Right atrium auricular region (tissue), 2 donors: ENCODE results near the gene SNN. TPM values are rescaled to one million over a fixed set of nuclear protein-coding genes. Genes with fewer than 3 reads are reported as not detected.

ENCODE experiments used
- DNase-seq: peaks from one replicate; pipeline ENCODE4 v3.0.0-alpha.2; 2019; ENCODE audit warnings: low spot score
- H3K27ac ChIP-seq, 2 donors: fragments of 200-600 bp; sonication (generic); 1 replicate in 1 of 2; 2 replicates in 1 of 2; pipeline ENCODE4 v1.5.1; 2016 to 2019
- H3K27me3 ChIP-seq, 2 donors: fragments of 200-600 bp; sonication (generic); one replicate each; pipeline versions ENCODE4 v1.5.1 to v1.6.0; 2017 to 2019
- H3K36me3 ChIP-seq: fragments of 200-600 bp; sonication (generic); one replicate; pipeline ENCODE4 v1.5.1; 2016
- H3K4me1 ChIP-seq, 2 donors: fragments of 200-600 bp; sonication (generic); one replicate each; pipeline versions ENCODE4 v1.5.1 to v1.6.0; 2017 to 2019
- H3K4me3 ChIP-seq, 2 donors: fragments of 200-600 bp; sonication (generic); 1 replicate in 1 of 2; 2 replicates in 1 of 2; pipeline ENCODE4 v1.5.1; 2017 to 2019; ENCODE audit warnings: mild to moderate bottlenecking in 1 of 2, moderate library complexity in 1 of 2
- H3K9me3 ChIP-seq, 2 donors: fragments of 200-600 bp; sonication (generic); one replicate each; pipeline ENCODE4 v1.5.1; 2019
- total RNA-seq, 2 donors: library from RNA; depleted of rRNA; stranded (reverse); fragments of >200 nt; gene quantifications; one replicate each; pipeline ENCODE4 v1.1.0, GENCODE V29; 2016
- TF ChIP-seq, protein P1 (sequence below), 2 donors: fragments of 200-600 bp; sonication (generic); IDR thresholded peaks; one replicate each; pipeline ENCODE4 v1.5.1; 2019; ENCODE audit warnings: antibody characterized with exemption in 2 of 2

The SNN gene
- total RNA-seq, 2 donors from 2014 or later, result 18.9 to 20.0 TPM

DNA sequence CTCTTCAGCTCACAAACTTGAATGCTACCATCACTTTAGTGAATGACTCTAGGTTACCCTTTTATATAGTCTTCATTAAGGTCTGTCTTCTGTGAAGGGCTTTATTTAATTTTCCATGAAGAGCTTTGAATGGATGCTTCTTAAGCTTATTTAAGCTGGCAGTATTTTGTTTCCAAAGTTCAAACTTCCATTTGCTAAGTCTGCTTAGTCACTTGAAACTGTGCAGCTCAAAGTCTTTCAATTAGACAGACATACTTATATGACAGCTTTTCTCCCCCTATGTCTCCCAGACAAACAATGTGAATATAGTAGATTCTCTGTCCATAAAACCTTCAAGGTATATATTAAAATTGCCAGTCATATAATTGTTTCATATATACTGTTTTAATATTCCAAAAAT is 50.9 kb downstream of the SNN start:
- H3K27me3 ChIP-seq, result no peaks in the 10 kb centered on the region
- H3K9me3 ChIP-seq, result no peaks in the 10 kb centered on the region
- H3K4me3 ChIP-seq, result no peak overlapping the region
- TF ChIP-seq, protein P1, sequence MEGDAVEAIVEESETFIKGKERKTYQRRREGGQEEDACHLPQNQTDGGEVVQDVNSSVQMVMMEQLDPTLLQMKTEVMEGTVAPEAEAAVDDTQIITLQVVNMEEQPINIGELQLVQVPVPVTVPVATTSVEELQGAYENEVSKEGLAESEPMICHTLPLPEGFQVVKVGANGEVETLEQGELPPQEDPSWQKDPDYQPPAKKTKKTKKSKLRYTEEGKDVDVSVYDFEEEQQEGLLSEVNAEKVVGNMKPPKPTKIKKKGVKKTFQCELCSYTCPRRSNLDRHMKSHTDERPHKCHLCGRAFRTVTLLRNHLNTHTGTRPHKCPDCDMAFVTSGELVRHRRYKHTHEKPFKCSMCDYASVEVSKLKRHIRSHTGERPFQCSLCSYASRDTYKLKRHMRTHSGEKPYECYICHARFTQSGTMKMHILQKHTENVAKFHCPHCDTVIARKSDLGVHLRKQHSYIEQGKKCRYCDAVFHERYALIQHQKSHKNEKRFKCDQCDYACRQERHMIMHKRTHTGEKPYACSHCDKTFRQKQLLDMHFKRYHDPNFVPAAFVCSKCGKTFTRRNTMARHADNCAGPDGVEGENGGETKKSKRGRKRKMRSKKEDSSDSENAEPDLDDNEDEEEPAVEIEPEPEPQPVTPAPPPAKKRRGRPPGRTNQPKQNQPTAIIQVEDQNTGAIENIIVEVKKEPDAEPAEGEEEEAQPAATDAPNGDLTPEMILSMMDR (IDR thresholded peaks at IDR 0.05), result no peak
- H3K27ac ChIP-seq, result no peak overlapping the region
- H3K36me3 ChIP-seq, result peaks cover 33% of the 10 kb centered on the region
- H3K4me1 ChIP-seq, result no peaks in the 10 kb centered on the region
- DNase-seq, result no peak

DNA sequence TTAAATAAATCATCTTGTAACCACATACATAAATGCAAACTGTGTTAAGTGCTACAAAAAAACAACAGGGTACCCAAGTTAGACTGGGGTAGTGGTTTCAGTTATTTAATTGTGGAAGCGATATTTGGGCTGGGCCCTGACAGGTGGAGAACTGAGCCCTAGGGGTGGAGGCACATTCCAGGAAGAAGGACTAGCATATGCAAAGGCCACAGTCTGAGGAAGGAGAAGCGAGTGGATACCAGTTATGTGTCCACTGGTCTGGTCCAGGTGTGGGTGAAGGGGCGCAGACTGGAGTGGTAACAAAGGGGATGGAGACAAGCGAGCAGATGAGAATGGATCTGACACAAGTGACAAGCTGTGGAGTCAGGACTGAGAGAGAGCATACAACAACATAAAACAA is 51.5 kb downstream of the SNN start:
- Histone ChIP-seq H3K36me3 (peaks cover 39% of the 10 kb centered on the region), H3K4me3 (no peak overlapping the region), H3K4me1 (no peaks in the 10 kb centered on the region), H3K27ac (no peak overlapping the region), H3K9me3 (no peaks in the 10 kb centered on the region), H3K27me3 (no peaks in the 10 kb centered on the region)
- TF ChIP-seq, protein P1 (IDR thresholded peaks at IDR 0.05), result no peak
- DNase-seq, result no peak

DNA sequence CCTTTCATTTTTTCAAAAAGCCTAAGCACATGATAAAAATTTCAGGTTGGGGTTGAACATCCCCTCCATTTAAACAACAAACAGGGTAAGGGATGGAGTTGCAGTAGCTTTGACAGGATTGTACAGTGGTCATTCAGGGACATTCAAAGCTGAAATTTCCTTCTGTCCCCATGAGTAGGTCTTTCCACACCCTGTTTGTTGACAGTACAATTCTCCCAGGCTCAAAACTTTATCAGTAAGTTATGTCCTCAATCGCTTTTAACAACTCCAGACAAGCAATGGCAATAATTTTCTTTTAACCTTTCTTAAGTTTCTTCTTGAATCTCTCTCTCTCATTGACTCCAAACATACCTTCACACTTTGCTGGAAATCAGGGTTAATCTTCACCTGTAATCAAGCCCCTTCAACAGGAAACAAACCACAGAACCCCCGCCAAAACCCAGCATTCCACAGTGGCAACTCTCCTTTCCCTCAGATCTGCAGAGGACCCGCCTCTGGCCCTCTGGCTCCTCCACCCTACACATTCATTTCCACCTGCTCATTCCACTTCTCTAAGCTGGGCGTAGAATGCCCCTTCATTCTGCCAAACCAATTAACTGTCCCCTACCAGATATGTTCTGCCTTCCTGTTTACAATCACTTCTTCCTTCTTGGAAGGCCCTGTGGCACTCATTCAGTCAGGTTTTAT is 53.7 kb downstream of the SNN start:
- DNase-seq, result no peak
- no peak overlapping the region for H3K27ac ChIP-seq

DNA sequence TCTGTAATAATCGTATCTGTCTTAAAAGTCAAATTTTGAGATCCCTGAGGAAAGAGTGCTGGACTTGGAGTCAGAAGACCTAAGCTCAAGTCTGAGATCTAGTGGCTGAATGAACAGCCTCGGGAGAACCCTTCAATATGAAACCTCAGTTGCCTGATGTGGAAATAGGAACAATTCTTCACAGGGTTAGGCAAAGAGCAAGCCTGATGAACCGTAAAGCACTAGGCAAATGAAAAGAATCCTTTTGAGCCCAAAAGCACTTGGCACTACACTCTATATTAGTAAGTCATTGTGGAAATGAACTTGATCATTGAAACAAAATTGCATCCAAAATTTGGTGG is 54.2 kb downstream of the SNN start:
- Histone ChIP-seq H3K9me3 (no peaks in the 10 kb centered on the region), H3K27me3 (no peaks in the 10 kb centered on the region), H3K36me3 (peaks cover 60% of the 10 kb centered on the region), H3K4me3 (no peak overlapping the region), H3K27ac (no peak overlapping the region), H3K4me1 (no peaks in the 10 kb centered on the region)
- TF ChIP-seq, protein P1 (IDR thresholded peaks at IDR 0.05), result no peak
- DNase-seq, result no peak

More for the DNA sequence above, 53.7 kb downstream of the SNN start:
- TF ChIP-seq, protein P1 (IDR thresholded peaks at IDR 0.05), result no peak
- peaks cover 60% of the 10 kb centered on the region for H3K36me3 ChIP-seq
- H3K4me1 ChIP-seq, result no peaks in the 10 kb centered on the region
- H3K4me3 ChIP-seq, result no peak overlapping the region
- no peaks in the 10 kb centered on the region for H3K9me3 ChIP-seq
- no peaks in the 10 kb centered on the region for H3K27me3 ChIP-seq

DNA sequence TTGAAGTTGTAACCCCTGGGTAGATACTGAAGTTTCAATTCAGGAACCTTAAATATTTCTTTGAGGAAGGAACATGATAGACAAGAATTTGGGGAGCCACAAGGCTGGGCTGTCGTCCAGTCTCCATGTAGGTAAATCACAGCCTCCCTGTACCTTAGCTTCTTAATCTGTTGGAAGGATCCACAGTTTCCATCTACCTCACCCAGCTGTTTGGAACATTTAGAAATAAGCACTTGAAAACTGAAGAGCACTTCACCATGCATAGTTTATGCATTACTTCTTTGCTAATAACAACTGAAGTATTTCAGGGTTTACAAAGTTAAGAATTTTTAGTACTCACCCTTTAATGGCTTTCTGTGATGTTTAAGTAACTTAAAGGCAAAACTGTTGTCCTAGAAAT is 57.2 kb downstream of the SNN start:
- TF ChIP-seq, protein P1 (IDR thresholded peaks at IDR 0.05), result no peak
- no peak for DNase-seq
- Histone ChIP-seq H3K4me3 (no peak overlapping the region), H3K27ac (no peak overlapping the region), H3K36me3 (peaks cover 71% of the 10 kb centered on the region), H3K9me3 (no peaks in the 10 kb centered on the region), H3K27me3 (no peaks in the 10 kb centered on the region), H3K4me1 (peaks cover 0 to 2% of the 10 kb centered on the region in 2 donors)

DNA sequence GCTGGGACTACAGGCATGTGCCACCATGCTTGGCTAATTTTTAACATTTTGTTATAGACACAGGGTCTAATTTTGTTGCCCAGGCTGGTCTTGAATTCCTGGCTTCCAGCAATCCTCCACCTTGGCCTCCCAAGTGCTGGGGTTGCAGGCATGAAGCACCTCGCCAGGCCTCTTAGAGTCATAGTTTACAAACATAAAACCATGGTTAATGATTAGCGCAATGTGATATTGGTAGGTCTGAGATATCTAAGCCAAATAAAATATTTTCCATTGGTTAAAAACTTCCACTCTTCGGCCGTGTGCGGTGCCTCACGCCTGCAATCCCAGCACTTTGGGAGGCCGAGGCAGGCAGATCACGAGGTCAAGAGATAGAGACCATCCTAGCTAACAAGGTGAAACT is 57.8 kb downstream of the SNN start:
- no peaks in the 10 kb centered on the region for H3K9me3 ChIP-seq
- no peak for DNase-seq
- TF ChIP-seq, protein P1 (IDR thresholded peaks at IDR 0.05), result no peak
- H3K27ac ChIP-seq, result no peak overlapping the region
- no peaks in the 10 kb centered on the region for H3K27me3 ChIP-seq
- H3K4me3 ChIP-seq, result no peak overlapping the region
- peaks cover 0 to 7% of the 10 kb centered on the region in 2 donors for H3K4me1 ChIP-seq
- peaks cover 68% of the 10 kb centered on the region for H3K36me3 ChIP-seq
